Measurements from ENCODE around the gene P2RY4. TPM values are rescaled to one million over a fixed set of nuclear protein-coding genes. Genes with fewer than 3 reads are reported as not detected.
"Not testable (repeated sequence)": the region's sequence is repeated elsewhere in the genome, so short reads cannot be mapped to it uniquely, and the experiment has no call there.

P2RY4 gene
- total RNA-seq: 0.27 TPM in 1 of 2 replicates, not detected in the other

DNA sequence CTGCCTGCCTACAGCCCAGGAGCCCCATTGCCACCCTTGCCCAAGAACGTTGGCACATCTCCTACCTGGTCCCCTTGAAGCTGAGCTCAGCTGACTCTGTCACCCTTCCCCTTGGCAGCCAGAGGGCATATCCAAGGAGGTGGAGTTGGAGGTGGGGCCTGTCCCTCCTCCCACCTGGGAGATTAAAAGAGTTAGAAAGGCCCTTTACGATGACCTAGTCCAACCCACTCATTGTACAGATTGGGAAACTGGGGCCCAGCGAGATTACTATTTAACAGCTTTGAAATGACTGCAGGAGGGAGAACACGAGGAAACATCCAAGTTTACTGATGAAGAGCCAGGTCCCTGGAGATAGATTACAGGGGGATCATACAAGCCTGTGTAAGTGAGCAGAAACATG is at the start of gene P2RY4:
P2RY4 (minus strand) TSS at position 101 of the 400 bp plus-strand sequence. CDS start 580 bp downstream, outside the sequence.
- intact Hi-C loops (cut with micrococcal nuclease): no loop called here
- no peaks in the 10 kb centered on the region for H3K27me3 Mint-ChIP-seq (ENCODE audit: insufficient read depth)
- no peak within 1 kb of the TSS for H3K27ac Mint-ChIP-seq
- no peaks in the 10 kb centered on the region for H3K4me1 Mint-ChIP-seq (ENCODE audit: low read depth)
- H3K4me3 Mint-ChIP-seq: no peak within 1 kb of the TSS
- H3K9me3 Mint-ChIP-seq: no peaks in the 10 kb centered on the region
- no peaks in the 10 kb centered on the region for H3K36me3 Mint-ChIP-seq (ENCODE audit: low read depth)
- no peak for DNase-seq (ENCODE audit: low spot score)

GRCh38 chrX:70301716-70302115 is 41.7 kb upstream of the P2RY4 start:
- peaks cover 36% of the 10 kb centered on the region for H3K36me3 Mint-ChIP-seq (ENCODE audit: low read depth)
- H3K4me1 Mint-ChIP-seq (ENCODE audit: low read depth): peaks cover 13% of the 10 kb centered on the region
- no peaks in the 10 kb centered on the region for H3K27me3 Mint-ChIP-seq (ENCODE audit: insufficient read depth)
- intact Hi-C loops (cut with micrococcal nuclease): no loop called here
- peak overlapping the region; percentile 44 for H3K27ac Mint-ChIP-seq
- H3K9me3 Mint-ChIP-seq: no peaks in the 10 kb centered on the region
- no peak for DNase-seq (ENCODE audit: low spot score)
- no peak overlapping the region for H3K4me3 Mint-ChIP-seq

DNA sequence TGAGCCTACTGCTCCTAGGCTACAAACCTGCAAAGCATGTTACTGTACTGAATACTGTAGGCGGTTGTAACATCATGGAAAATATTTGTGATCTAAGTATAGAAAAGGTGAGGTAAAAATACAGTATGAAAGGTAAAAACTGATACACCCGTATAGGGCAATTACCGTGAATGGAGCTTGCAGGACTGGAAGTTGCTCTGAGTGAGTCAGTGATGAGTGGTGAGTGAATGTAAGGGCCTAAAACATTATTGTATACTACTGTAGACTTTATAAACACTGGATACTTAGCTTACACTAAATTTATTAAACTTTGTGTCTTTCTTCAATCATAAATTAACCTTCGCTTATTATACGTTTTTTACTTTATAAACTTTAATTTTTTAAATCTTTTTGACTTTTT is 33.6 kb upstream of the P2RY4 start:
- H3K36me3 Mint-ChIP-seq (ENCODE audit: low read depth): peaks cover 8% of the 10 kb centered on the region

DNA sequence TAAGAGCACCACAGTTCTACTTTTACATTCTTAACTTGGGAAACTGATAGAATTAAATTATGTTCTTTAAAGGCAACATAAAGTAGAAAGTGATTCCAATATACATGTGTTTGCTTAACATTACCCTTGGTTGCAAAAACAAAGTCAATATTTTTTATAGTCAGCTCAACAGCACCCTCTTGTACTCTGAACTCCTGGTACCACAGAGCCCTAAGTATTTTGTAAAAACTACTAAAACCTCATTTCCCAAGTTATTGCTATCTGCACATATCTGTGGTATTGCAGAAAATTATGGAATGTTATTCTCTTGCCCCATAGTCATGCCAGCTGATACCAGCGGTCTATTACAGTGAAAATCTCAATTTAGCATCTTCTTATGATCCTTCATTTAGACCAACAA is 32.8 kb upstream of the P2RY4 start:
- intact Hi-C loops (cut with micrococcal nuclease): loop anchor here (5.0 kb wide), 1 partner anchor 45 kb away; no protein-coding TSS in a partner anchor
- Mint-ChIP-seq H3K36me3 (ENCODE audit: low read depth) (peaks cover 8% of the 10 kb centered on the region), H3K4me1 (ENCODE audit: low read depth) (peaks cover 19% of the 10 kb centered on the region), H3K4me3 (peak overlapping the region; percentile 62), H3K27me3 (ENCODE audit: insufficient read depth) (no peaks in the 10 kb centered on the region), H3K27ac (peak overlapping the region; percentile 23), H3K9me3 (no peaks in the 10 kb centered on the region)
- DNase-seq (ENCODE audit: low spot score): no peak

More for the DNA sequence above, 33.6 kb upstream of the P2RY4 start:
- H3K9me3 Mint-ChIP-seq: no peaks in the 10 kb centered on the region
- H3K27me3 Mint-ChIP-seq (ENCODE audit: insufficient read depth): no peaks in the 10 kb centered on the region
- H3K4me1 Mint-ChIP-seq (ENCODE audit: low read depth): peaks cover 19% of the 10 kb centered on the region
- H3K27ac Mint-ChIP-seq: no peak overlapping the region
- H3K4me3 Mint-ChIP-seq: no peak overlapping the region
- no peak for DNase-seq (ENCODE audit: low spot score)
- intact Hi-C loops (cut with micrococcal nuclease): loop anchor here (5.0 kb wide), 1 partner anchor 44 kb away; no protein-coding TSS in a partner anchor

DNA sequence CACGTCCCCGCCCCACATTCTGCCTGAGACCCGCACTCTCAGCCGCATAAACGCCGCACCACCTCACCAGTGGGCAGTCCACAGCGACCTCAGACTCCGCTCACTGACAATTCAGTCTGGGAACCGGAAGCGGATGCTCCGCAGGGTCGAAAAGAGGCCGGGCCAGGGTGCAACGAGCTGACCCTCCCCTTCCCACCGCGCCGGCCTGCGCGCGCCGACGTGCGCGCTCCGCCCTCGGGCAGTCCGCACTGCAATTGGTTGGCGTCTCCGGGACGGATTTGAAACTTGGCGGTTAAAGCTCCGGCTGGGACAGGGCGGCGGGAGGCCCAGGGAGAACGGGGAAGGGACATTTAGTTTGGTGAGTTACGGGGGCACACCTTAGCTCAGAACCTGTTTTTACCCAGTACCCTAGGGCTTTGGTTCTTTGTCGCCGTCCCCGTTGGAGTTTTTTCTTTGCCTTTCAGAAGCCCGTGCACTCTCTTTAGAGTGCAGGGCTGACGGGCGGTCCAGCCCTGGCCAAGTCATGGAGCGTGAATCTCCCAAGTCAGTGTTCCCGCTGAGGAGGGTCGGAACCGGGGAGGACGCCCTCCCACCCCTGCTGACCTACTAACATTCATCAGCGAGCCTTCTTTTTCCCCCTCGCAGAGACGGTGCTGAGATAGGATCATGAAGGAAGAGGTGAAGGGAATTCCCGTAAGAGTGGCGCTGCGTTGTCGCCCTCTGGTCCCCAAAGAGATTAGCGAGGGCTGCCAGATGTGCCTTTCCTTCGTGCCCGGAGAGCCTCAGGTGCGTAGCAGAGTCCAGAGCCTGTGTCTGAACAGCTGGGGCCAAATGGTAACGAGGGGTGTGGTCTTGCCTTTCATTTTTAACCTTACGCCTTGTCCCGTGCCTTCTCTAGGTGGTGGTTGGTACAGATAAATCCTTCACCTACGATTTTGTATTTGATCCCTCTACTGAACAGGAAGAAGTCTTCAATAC is 30.1 kb upstream of the P2RY4 start, which contains the start of the genes KIF4A and PDZD11:
KIF4A (plus strand) TSS at position 312 of the 978 bp plus-strand sequence; CDS start at position 667, 355 bp downstream.
PDZD11 (minus strand) TSS at position 135 of the 978 bp plus-strand sequence. CDS start 586 bp downstream, outside the sequence.
- H3K27ac Mint-ChIP-seq: peak within 1 kb of the TSS; percentile 72

GRCh38 chrX:70289168-70289792 is 29.3 kb upstream of the P2RY4 start:
- DNase-seq (ENCODE audit: low spot score): no peak
- no peaks in the 10 kb centered on the region for H3K9me3 Mint-ChIP-seq
- H3K27ac Mint-ChIP-seq: peak overlapping the region; percentile 72
- peaks cover 18% of the 10 kb centered on the region for H3K36me3 Mint-ChIP-seq (ENCODE audit: low read depth)
- intact Hi-C loops (cut with micrococcal nuclease): no loop called here
- peak overlapping the region; percentile 92 for H3K4me3 Mint-ChIP-seq
- peaks cover 19% of the 10 kb centered on the region for H3K4me1 Mint-ChIP-seq (ENCODE audit: low read depth)
- H3K27me3 Mint-ChIP-seq (ENCODE audit: insufficient read depth): no peaks in the 10 kb centered on the region

More for the DNA sequence above, 30.1 kb upstream of the P2RY4 start, which contains the start of the genes KIF4A and PDZD11:
- peak; percentile 81 for DNase-seq (ENCODE audit: low spot score)
- H3K9me3 Mint-ChIP-seq: no peaks in the 10 kb centered on the region
- H3K4me1 Mint-ChIP-seq (ENCODE audit: low read depth): peaks cover 19% of the 10 kb centered on the region
- peaks cover 15% of the 10 kb centered on the region for H3K36me3 Mint-ChIP-seq (ENCODE audit: low read depth)
- no peaks in the 10 kb centered on the region for H3K27me3 Mint-ChIP-seq (ENCODE audit: insufficient read depth)
- intact Hi-C loops (cut with micrococcal nuclease): loop anchor here (1.0 to 5.0 kb wide), 3 partner anchors 47 to 375 kb away; no protein-coding TSS in a partner anchor
- peak within 1 kb of the TSS; percentile 92 for H3K4me3 Mint-ChIP-seq

DNA sequence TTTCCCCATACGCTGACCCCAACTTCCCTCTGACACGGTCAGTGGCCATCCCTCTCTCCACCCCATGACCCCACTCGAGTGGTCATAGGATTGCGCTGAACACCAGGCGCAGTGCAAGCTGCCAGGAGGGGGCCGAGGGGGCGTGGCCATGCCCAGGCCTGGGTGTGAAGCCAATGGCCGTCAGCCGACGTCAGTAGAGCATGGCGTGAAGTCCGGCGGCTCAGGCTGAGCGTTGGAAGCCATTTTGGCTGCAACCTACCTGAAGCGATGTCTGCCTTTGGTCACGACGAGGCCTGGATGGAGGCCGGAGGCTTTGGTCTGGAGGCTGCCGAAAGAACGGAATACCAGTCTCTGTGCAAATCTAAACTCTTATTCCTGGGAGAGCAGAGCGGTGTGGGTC is 21.9 kb upstream of the P2RY4 start, which contains the start of gene RAB41:
RAB41 (plus strand) TSS at position 222 of the 400 bp plus-strand sequence; CDS start at position 268, 46 bp downstream.
- Mint-ChIP-seq H3K36me3 (ENCODE audit: low read depth) (peaks cover 15% of the 10 kb centered on the region), H3K27ac (no peak within 1 kb of the TSS), H3K27me3 (ENCODE audit: insufficient read depth) (no peaks in the 10 kb centered on the region), H3K9me3 (no peaks in the 10 kb centered on the region), H3K4me1 (ENCODE audit: low read depth) (no peaks in the 10 kb centered on the region), H3K4me3 (no peak within 1 kb of the TSS)
- intact Hi-C loops (cut with micrococcal nuclease): no loop called here
- DNase-seq (ENCODE audit: low spot score): no peak

- H3K9me3 Mint-ChIP-seq: no peaks in the 10 kb centered on the region
- intact Hi-C loops (cut with micrococcal nuclease): no loop called here
Observed at GRCh38 chrX:70280573-70280972, 20.6 kb upstream of the P2RY4 start.

DNA sequence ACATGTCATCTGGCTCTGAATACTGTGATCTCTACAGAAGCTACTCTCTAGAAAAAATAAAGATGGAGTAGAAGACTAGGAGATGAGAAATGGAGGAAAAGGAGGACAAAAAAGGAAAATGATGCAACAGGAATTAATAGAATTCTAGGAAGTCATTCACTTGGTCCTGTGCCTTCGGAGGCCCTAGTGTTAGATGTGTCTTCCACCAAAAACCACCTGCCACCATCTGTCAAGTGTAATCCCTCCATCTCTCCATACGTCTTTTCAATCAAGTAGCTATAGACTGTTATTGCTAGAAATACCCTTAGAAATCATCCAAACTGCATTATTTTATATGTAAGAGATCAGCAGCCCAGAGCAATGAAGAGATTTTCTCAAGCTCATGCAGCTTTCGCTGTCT is 19.1 kb upstream of the P2RY4 start:
- intact Hi-C loops (cut with micrococcal nuclease): no loop called here
- Mint-ChIP-seq H3K9me3 (no peaks in the 10 kb centered on the region), H3K27me3 (ENCODE audit: insufficient read depth) (no peaks in the 10 kb centered on the region), H3K27ac (no peak overlapping the region), H3K4me1 (ENCODE audit: low read depth) (no peaks in the 10 kb centered on the region), H3K4me3 (no peak overlapping the region), H3K36me3 (ENCODE audit: low read depth) (peaks cover 3% of the 10 kb centered on the region)
- no peak for DNase-seq (ENCODE audit: low spot score)

More at GRCh38 chrX:70280573-70280972, 20.6 kb upstream of the P2RY4 start:
- H3K4me3 Mint-ChIP-seq: no peak overlapping the region
- no peaks in the 10 kb centered on the region for H3K27me3 Mint-ChIP-seq (ENCODE audit: insufficient read depth)
- no peaks in the 10 kb centered on the region for H3K4me1 Mint-ChIP-seq (ENCODE audit: low read depth)
- H3K36me3 Mint-ChIP-seq (ENCODE audit: low read depth): peaks cover 7% of the 10 kb centered on the region
- no peak overlapping the region for H3K27ac Mint-ChIP-seq
- DNase-seq (ENCODE audit: low spot score): no peak

GRCh38 chrX:70274029-70274428 is 14.0 kb upstream of the P2RY4 start:
- DNase-seq (ENCODE audit: low spot score); H3K27ac Mint-ChIP-seq; H3K36me3 Mint-ChIP-seq (ENCODE audit: low read depth); H3K4me3 Mint-ChIP-seq; H3K9me3 Mint-ChIP-seq; intact Hi-C loops (cut with micrococcal nuclease); H3K4me1 Mint-ChIP-seq (ENCODE audit: low read depth); H3K27me3 Mint-ChIP-seq (ENCODE audit: insufficient read depth): not testable (repeated sequence)

- H3K4me3 Mint-ChIP-seq: no peak within 1 kb of the TSS
- H3K36me3 Mint-ChIP-seq (ENCODE audit: low read depth): no peaks in the 10 kb centered on the region
- DNase-seq (ENCODE audit: low spot score): no peak
- no peaks in the 10 kb centered on the region for H3K27me3 Mint-ChIP-seq (ENCODE audit: insufficient read depth)
- intact Hi-C loops (cut with micrococcal nuclease): no loop called here
- no peak within 1 kb of the TSS for H3K27ac Mint-ChIP-seq
- no peaks in the 10 kb centered on the region for H3K9me3 Mint-ChIP-seq
- H3K4me1 Mint-ChIP-seq (ENCODE audit: low read depth): no peaks in the 10 kb centered on the region
Observed at GRCh38 chrX:70268034-70268433, 8.0 kb upstream of the P2RY4 start, which contains the start of gene ARR3. ARR3 (plus strand) TSS chrX:70268334; CDS start chrX:70269386, 1,052 bp downstream.

GRCh38 chrX:70264784-70265183 is 4.8 kb upstream of the P2RY4 start:
- Mint-ChIP-seq H3K36me3 (ENCODE audit: low read depth) (no peaks in the 10 kb centered on the region), H3K27me3 (ENCODE audit: insufficient read depth) (no peaks in the 10 kb centered on the region), H3K27ac (no peak overlapping the region), H3K9me3 (no peaks in the 10 kb centered on the region), H3K4me3 (no peak overlapping the region), H3K4me1 (ENCODE audit: low read depth) (no peaks in the 10 kb centered on the region)
- intact Hi-C loops (cut with micrococcal nuclease): no loop called here
- no peak for DNase-seq (ENCODE audit: low spot score)

Measured in activated T-helper 1 cell treated with anti-CD3 and anti-CD28 coated beads, Interleukin-12 subunit alpha, Interleukin-12 subunit beta, Interleukin-2, Interleukin-4 antibody, amounts not matched to agents 30 ng/mL and 10 ng/mL and 1 ng/mL, durations not matched to agents 14 hours and 24 hours and 36 hours (primary cell).